ENCODE results near the gene LRRC4. TPM values are rescaled to one million over a fixed set of nuclear protein-coding genes. Genes with fewer than 3 reads are reported as not detected.

Gene LRRC4
- total RNA-seq, 2 experiments from 2014 or later: not detected

DNA sequence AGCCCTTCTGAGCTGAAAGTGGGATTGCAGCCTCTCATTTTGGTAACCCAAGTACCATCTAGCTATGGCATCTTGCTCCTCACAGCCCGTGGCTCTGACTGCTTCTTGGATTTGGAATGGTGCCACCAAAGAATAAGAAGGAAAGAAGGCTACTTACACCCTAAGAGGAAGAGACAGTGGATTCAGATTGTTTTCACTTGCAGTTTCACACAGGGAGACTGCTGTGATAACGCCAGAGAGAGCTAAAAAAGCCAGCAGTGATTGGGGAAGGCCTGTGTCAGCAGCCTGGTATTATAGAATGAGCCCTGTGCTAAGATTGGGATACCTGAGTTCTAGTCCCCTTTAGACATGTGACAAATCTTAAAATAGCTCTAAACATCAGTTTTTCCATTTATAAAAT lies 3.6 kb upstream of the LRRC4 start:
- peaks cover 12% of the 10 kb centered on the region for H3K4me1 Mint-ChIP-seq
- no peak for DNase-seq
- H3K4me3 Mint-ChIP-seq: no peak overlapping the region
- peaks cover 6% of the 10 kb centered on the region for H3K36me3 Mint-ChIP-seq (ENCODE audit: low read depth)
- no peak overlapping the region for H3K27ac Mint-ChIP-seq
- CTCF ChIA-PET: interaction anchor here (0.9 to 1.7 kb wide), 4 partner anchors 11 to 175 kb away, joined by 3 to 8 read pairs (median 4); no protein-coding TSS in a partner anchor
- H3K9me3 Mint-ChIP-seq: no peaks in the 10 kb centered on the region
- H3K27me3 Mint-ChIP-seq: peaks cover 15% of the 10 kb centered on the region
- POLR2A ChIA-PET: interaction anchor here (1.0 kb wide), 1 partner anchor 69 kb away, joined by 3 read pairs; no protein-coding TSS in a partner anchor

DNA sequence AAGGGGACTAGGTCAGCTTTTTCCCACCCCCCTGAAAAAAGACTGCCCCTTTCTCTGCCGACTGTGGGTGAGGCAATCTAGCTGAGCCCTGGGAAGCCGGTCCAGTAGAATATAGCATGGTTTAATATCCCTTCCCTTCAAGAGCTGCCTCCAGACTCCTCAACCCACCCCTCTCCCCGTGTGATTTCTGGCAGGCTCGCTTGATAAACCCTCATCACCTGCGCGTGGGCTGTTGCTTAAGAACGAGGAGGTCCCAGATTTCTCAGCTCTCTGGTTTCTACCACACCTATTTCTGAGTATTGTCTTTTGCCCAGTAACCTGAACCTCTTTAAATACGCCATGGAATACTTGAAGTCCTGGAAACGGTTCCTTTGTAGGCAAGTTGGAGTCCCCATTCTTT lies 2.0 kb upstream of the LRRC4 start:
- POLR2A ChIA-PET: no interaction called here
- Mint-ChIP-seq H3K36me3 (ENCODE audit: low read depth) (peaks cover 14% of the 10 kb centered on the region), H3K27me3 (peaks cover 15% of the 10 kb centered on the region), H3K4me3 (peak overlapping the region; percentile 25), H3K9me3 (no peaks in the 10 kb centered on the region), H3K27ac (no peak overlapping the region), H3K4me1 (peaks cover 12% of the 10 kb centered on the region)
- no peak for DNase-seq
- CTCF ChIA-PET: no interaction called here

DNA sequence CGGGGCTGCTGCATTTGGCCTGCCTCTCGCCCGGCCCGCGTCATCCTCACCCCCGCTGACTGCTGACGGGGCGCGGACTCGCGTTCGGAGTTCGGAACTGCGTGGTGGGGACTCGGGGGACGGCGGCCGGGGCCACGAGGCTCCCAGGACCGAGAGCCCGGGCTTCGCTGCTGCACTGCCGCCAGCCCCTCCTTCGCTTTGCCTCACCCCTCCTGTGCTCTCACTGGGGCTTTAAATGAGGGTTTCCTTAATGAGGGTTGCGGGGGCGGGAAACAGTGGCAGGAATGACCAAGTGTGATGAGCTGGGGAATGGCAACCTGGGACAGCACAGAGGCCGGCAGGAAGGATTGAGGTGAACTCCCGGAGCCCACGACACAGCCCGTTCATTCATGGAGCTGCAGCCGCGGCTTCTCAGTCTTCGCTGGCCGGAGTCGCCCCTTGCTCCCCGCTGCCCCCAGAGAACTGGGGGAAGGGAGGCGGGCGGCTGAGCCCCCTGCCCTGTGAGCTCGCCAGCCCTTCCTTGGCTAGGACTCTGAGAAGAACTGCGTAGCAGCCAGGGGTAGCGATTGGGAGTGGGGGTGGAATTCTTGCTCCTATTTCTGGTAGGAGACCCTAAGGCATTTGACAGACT lies 1.5 kb upstream of the LRRC4 start:
- Mint-ChIP-seq H3K9me3 (no peaks in the 10 kb centered on the region), H3K36me3 (ENCODE audit: low read depth) (peaks cover 14% of the 10 kb centered on the region), H3K4me1 (peaks cover 12% of the 10 kb centered on the region), H3K4me3 (no peak overlapping the region), H3K27me3 (peaks cover 15% of the 10 kb centered on the region), H3K27ac (no peak overlapping the region)
- CTCF ChIA-PET: no interaction called here
- DNase-seq: no peak
- POLR2A ChIA-PET: no interaction called here

DNA sequence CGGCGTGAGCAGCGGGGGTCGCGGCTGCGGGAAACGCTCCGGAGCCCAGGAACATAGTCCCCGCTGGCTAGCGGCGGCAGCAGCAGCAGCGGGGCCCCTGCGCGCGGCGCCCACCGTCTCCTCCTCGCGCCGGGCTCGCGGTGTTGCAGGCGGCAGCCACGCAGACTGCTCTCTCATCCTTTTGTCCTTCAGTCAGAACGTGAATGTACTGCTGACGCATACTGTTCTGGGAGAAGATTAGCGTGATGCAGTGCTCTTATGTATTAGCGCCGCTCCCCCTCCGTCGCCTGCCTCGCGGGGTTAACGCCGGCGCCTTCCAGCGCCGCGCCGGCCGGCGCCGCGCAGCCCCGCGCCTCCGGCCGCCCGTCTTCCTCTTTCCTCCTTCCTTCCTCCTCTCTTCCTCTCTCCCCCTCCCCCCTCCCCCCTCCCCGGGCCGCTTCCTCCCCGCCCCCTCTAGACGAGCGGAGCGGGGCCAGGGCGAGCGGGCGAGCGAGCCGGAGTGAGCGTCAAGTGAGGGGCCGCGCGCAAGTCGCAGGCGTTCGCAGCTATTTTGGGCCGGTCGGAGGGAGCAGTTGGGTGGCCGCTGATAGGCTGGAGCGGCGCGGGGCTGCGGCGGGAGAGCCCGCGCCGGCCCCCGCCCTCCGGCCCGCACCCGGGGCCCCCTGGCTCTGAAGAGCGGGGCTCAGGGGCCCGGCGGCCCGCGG lies 816 bp upstream of the LRRC4 start:
- Mint-ChIP-seq H3K4me3 (peak overlapping the region; percentile 78), H3K27me3 (peaks cover 15% of the 10 kb centered on the region), H3K36me3 (ENCODE audit: low read depth) (peaks cover 14% of the 10 kb centered on the region), H3K4me1 (peaks cover 12% of the 10 kb centered on the region), H3K27ac (no peak overlapping the region), H3K9me3 (no peaks in the 10 kb centered on the region)
- peak; percentile 54 for DNase-seq
- ChIA-PET CTCF (no interaction called here), POLR2A (no interaction called here)

DNA sequence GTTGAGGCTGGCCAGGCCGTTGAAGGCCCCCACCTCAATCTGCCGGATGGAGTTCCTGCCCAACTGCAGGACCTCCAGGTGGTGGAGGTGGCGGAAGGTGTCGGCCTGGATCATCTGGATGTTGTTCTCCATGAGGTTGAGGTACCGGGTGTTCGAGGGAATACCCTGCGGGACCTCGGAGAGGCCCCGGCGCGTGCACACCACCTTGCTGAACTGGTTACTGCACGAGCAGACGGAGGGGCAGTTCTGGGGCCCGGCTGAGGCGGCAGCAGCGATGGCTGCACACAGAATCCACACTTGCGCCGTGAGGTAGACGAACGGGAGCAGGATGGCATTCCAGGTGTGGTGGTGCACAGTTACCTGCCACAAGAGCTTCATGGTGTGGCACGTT lies 979 bp downstream of the LRRC4 start:
- Mint-ChIP-seq H3K36me3 (ENCODE audit: low read depth) (peaks cover 14% of the 10 kb centered on the region), H3K27me3 (peaks cover 15% of the 10 kb centered on the region), H3K4me1 (peaks cover 12% of the 10 kb centered on the region), H3K27ac (no peak overlapping the region), H3K9me3 (no peaks in the 10 kb centered on the region), H3K4me3 (peak overlapping the region; percentile 30)
- DNase-seq: no peak
- ChIA-PET CTCF (interaction anchor here (0.6 kb wide), 1 partner anchor 11 kb away, joined by 4 read pairs; no protein-coding TSS in a partner anchor), POLR2A (interaction anchor here (0.8 kb wide), 1 partner anchor 18 kb away, joined by 3 read pairs; no protein-coding TSS in a partner anchor)

DNA sequence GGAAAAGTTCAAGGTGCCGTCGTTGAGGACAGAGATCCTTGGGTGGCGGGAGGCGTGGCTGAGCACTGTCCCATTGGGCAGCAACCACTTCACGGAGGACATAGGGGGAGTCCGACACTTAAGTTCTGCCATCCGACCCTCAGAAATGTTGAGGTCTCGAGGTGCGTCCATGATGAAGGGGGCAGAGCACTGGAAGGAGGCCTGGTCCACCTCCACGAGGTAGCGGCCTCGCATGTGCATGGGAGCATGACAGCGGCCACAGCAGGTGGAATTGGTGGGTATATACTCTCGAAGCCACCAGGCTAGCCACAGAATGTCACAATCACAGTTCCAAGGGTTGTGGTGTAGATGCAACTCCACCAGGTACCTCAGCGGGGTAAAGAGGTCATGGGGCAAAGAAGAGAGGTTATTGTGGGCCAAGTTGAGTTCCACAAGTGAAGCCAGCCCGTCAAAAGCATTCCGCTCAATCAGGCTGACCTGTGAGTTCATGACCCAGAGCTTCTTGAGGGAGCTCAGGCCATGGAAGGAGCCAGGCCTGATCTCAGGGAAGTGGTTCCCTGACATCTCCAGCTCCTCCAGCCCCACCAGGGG lies 1.7 kb downstream of the LRRC4 start:
- H3K4me3 Mint-ChIP-seq: no peak overlapping the region

DNA sequence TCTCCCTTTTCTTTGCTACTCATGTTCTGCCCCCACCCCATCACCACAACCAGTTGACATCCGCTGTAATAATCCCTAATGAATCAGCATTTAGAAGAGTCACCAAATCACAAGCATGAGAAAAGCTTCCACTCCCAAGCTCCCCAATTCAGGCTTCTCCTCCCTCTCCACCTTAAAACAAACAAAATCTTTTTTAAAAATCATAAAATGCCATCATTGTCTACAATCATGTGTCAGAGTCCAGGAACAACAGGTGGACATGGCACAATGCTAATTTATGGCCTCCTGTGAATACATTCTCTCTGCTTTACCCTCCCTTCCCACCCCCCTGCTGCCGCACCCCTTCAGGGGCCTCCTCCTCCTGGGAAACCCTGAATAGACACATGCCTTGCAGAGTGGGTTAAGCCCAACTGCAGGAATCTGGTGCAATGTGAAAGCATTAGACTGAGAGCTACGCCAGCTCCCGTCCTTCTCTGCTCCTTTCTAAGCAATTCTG lies 3.7 kb downstream of the LRRC4 start:
- CTCF ChIA-PET: no interaction called here

More for the DNA sequence above, 1.7 kb downstream of the LRRC4 start:
- Mint-ChIP-seq H3K36me3 (ENCODE audit: low read depth) (peaks cover 14% of the 10 kb centered on the region), H3K9me3 (no peaks in the 10 kb centered on the region), H3K4me1 (peaks cover 12% of the 10 kb centered on the region), H3K27ac (no peak overlapping the region), H3K27me3 (peaks cover 15% of the 10 kb centered on the region)
- ChIA-PET POLR2A (no interaction called here), CTCF (no interaction called here)
- no peak for DNase-seq

DNA sequence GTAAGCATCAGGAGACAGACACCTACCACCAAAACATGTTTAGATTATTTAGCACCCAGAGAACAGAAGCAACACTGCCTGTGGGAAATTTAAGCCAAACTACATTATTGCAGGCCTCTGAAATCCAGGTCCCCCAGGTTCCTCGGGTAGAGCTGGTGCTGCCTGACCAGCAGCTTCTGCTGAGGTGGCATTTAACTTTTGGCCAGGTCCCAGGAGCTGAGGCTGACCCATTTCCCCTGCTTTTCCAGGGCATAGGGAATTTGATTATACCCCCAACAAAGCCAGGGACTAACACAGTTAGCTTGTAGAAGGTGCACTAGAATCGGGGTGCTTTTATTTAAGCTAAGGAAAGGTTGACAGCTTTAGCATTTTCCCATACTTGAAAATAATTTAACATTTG lies 4.7 kb downstream of the LRRC4 start:
- ChIA-PET CTCF (no interaction called here), POLR2A (no interaction called here)
- Mint-ChIP-seq H3K4me1 (peaks cover 8% of the 10 kb centered on the region), H3K9me3 (no peaks in the 10 kb centered on the region), H3K4me3 (no peak overlapping the region), H3K27me3 (peaks cover 7% of the 10 kb centered on the region), H3K27ac (no peak overlapping the region), H3K36me3 (ENCODE audit: low read depth) (peaks cover 18% of the 10 kb centered on the region)
- DNase-seq: no peak

More for the DNA sequence above, 3.7 kb downstream of the LRRC4 start:
- POLR2A ChIA-PET: no interaction called here
- Mint-ChIP-seq H3K9me3 (no peaks in the 10 kb centered on the region), H3K27ac (no peak overlapping the region), H3K4me3 (no peak overlapping the region), H3K27me3 (peaks cover 10% of the 10 kb centered on the region), H3K4me1 (peaks cover 8% of the 10 kb centered on the region), H3K36me3 (ENCODE audit: low read depth) (peaks cover 15% of the 10 kb centered on the region)
- no peak for DNase-seq

DNA sequence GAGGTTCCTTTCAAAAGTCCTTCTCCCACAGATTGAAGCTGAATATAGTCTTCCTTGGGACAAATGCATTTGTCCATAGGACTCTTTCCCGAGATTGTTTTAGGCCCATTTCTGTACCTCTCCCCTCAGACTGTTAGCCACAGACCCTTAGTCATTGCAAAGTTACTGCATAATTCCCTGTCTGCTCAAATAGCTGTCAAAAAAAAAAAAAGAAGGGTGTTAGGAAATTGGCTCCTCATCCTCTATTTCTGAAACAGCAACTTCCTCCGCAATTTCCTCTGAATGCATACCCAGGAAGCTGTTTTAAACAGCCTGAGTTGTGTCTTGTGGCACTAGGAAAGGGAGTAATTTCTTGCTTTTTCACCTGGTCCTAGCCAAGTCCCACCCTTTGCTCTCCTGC lies 5.4 kb downstream of the LRRC4 start:
- Mint-ChIP-seq H3K4me3 (no peak overlapping the region), H3K36me3 (ENCODE audit: low read depth) (peaks cover 20% of the 10 kb centered on the region), H3K27ac (no peak overlapping the region), H3K4me1 (peaks cover 14% of the 10 kb centered on the region), H3K27me3 (peaks cover 7% of the 10 kb centered on the region), H3K9me3 (no peaks in the 10 kb centered on the region)
- ChIA-PET POLR2A (no interaction called here), CTCF (no interaction called here)
- no peak for DNase-seq

DNA sequence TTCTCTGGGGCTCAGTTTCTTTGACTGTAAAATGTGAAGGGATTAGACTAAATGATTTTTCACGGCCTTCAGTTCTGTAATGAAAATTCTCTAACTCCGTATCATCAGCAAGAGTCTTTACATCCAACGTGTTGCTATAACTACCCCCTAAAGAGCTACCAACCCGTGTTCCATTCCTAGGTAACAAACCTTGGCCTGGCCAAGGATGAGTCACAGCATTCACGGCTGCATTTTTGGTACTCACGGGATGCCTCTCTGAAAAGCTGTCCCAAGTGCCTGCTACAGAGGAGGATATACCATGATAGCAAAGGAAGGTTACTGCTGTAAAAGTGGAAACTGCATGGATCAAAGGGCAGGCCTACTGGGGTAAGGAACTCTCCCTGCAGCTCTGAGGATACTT lies 5.9 kb downstream of the LRRC4 start:
- Mint-ChIP-seq H3K4me1 (peaks cover 10% of the 10 kb centered on the region), H3K9me3 (no peaks in the 10 kb centered on the region), H3K4me3 (no peak overlapping the region), H3K27me3 (peaks cover 3% of the 10 kb centered on the region), H3K27ac (no peak overlapping the region), H3K36me3 (ENCODE audit: low read depth) (peaks cover 18% of the 10 kb centered on the region)
- POLR2A ChIA-PET: no interaction called here
- DNase-seq: no peak
- CTCF ChIA-PET: no interaction called here

DNA sequence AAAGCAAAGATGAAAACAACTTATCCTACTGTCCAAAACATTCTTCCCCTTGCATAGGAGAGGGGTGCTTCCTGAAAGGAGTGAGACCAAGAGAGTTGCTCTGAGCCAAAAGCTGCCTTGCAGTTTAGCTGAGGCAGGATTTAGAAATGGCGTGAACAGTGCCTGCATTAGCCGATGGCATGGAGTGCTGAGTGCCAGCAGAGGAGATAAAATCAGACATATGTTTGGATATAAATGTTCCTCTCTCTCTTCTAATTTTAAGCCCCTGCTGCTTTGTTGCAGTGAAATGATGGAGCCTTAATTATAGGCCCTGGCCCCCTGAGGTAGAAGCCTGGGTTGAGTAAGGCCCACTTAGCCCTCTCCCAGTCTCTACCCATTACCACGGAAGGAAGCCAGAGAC lies 7.1 kb downstream of the LRRC4 start:
- Mint-ChIP-seq H3K27me3 (no peaks in the 10 kb centered on the region), H3K9me3 (no peaks in the 10 kb centered on the region), H3K36me3 (ENCODE audit: low read depth) (peaks cover 16% of the 10 kb centered on the region), H3K4me1 (peaks cover 7% of the 10 kb centered on the region), H3K4me3 (no peak overlapping the region), H3K27ac (no peak overlapping the region)
- no peak for DNase-seq
- ChIA-PET CTCF (no interaction called here), POLR2A (no interaction called here)

DNA sequence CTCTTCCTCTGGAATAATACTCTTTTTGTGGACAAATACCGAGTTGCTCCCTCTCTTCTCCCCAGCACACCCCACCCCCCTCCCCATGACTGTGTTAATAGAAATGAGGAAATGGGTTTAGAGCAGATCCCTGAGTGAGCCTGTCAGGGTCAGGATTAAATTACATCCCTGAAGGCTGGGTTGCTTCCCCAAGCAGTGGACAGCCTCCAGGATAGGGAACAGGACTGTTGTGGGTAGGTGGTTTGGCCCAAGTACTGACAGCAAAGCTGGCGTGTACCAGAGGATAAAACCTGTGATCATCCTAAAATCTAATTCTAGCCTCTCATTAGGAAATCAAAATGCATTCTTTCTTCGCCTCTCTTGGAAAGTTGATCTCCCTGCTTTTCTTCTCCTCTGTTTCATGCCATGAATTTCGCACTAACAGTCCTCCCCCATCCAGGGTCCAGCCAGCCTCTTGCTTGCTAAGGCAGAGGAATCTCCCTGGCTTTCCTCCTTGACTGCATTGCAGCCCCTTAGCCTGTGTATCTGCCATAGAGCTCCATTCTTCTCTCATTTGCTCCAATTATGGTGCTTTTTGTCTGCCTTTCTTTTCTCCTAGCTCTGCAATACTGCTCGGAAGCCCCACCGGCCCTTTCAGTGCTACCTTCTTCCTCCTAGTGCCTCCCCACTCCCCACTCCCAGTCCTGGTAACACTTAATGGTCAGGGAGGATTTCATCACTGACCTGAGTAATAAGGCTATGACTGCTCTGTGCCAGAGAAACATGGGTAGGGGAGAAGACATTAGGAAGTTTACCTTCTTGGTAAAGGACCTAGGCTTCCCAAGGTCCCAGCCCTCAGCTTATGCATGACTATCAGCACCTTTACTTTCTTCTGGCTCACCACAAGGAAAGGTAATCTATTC lies 8.4 kb downstream of the LRRC4 start:
- H3K36me3 Mint-ChIP-seq (ENCODE audit: low read depth): peaks cover 15% of the 10 kb centered on the region
- POLR2A ChIA-PET: no interaction called here
- H3K27me3 Mint-ChIP-seq: no peaks in the 10 kb centered on the region
- DNase-seq: no peak
- no peak overlapping the region for H3K4me3 Mint-ChIP-seq
- CTCF ChIA-PET: interaction anchor here (0.7 kb wide), 1 partner anchor 299 kb away, joined by 5 read pairs; no protein-coding TSS in a partner anchor
- H3K9me3 Mint-ChIP-seq: no peaks in the 10 kb centered on the region
- peaks cover 7% of the 10 kb centered on the region for H3K4me1 Mint-ChIP-seq
- H3K27ac Mint-ChIP-seq: no peak overlapping the region

DNA sequence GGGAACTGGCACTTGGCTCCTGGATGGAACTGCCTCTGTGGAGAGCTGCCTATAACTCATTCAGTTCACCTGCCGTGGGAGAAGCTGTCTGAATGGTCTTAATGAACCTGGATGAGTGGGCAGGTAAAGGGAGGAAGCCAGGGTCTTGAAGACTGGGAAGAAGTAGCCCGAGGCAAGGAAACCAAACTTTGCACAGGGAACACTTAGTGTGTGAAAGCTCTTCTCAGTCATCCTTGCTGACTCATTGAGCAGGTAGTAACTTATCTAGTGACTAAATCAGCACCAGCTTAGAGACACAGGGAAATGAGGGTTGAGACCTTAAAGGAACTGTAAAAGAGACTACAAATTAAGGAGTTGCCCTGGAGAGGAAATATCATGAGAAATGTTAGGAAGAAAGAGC lies 9.9 kb downstream of the LRRC4 start:
- no peaks in the 10 kb centered on the region for H3K9me3 Mint-ChIP-seq
- CTCF ChIA-PET: no interaction called here
- no peak overlapping the region for H3K27ac Mint-ChIP-seq
- H3K4me1 Mint-ChIP-seq: peaks cover 7% of the 10 kb centered on the region
- POLR2A ChIA-PET: no interaction called here
- H3K36me3 Mint-ChIP-seq (ENCODE audit: low read depth): peaks cover 15% of the 10 kb centered on the region
- no peaks in the 10 kb centered on the region for H3K27me3 Mint-ChIP-seq
- no peak overlapping the region for H3K4me3 Mint-ChIP-seq
- no peak for DNase-seq
